HFF-Myc (cell line): ENCODE data around the gene PYGO2.

Experiments
- DNase-seq: peaks from one replicate; pipeline ENCODE4 v3.0.0-alpha.2; 2011; ENCODE audit warnings: low read depth; ENCODE audit errors: extremely low read depth
- H3K4me3 ChIP-seq: replicated peaks from 2 replicates; pipeline ENCODE4 v1.5.1; 2011; ENCODE audit warnings: low read depth, mild to moderate bottlenecking, control low read depth, low read length
- CTCF ChIP-seq: IDR thresholded peaks from 2 replicates; pipeline ENCODE4 v1.5.1; 2012; ENCODE audit warnings: mild to moderate bottlenecking, low read depth, low read length, control low read depth; ENCODE audit errors: missing control alignments

Gene PYGO2

GRCh38 chr1:154960446-154961136, 991 bp downstream of the PYGO2 start:
- DNase-seq = no peak
- no peak for TF ChIP-seq CTCF
- peak overlapping the region; percentile 64 for H3K4me3 ChIP-seq

DNA sequence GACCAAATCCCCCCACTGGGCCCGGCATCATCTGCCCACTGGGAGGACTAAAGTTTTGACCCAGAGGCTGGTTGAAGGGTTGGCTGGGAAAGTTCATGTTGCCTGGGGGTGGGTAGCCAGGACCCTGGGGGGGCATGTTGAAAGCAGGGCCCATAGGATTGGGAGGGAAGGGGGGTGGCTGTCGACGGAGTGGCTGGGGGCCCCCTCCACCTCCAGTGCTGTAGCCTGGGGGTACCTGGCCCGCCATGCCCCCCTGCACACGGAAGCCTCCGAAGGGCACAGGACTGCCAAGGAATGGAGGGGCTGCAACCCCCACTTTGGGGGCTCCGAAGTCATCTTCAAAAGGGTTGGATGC, 2.2 kb downstream of the PYGO2 start:
- TF ChIP-seq CTCF = no peak
- no peak overlapping the region for H3K4me3 ChIP-seq
- DNase-seq = no peak

GRCh38 chr1:154958681-154959425, 2.7 kb downstream of the PYGO2 start:
- no peak overlapping the region for H3K4me3 ChIP-seq
- TF ChIP-seq CTCF = no peak
- no peak for DNase-seq

- H3K4me3 ChIP-seq = no peak overlapping the region
- TF ChIP-seq CTCF = no peak
- no peak for DNase-seq
These were observed 3.5 kb downstream of the PYGO2 start for GRCh38 chr1:154958036-154958435.

DNA sequence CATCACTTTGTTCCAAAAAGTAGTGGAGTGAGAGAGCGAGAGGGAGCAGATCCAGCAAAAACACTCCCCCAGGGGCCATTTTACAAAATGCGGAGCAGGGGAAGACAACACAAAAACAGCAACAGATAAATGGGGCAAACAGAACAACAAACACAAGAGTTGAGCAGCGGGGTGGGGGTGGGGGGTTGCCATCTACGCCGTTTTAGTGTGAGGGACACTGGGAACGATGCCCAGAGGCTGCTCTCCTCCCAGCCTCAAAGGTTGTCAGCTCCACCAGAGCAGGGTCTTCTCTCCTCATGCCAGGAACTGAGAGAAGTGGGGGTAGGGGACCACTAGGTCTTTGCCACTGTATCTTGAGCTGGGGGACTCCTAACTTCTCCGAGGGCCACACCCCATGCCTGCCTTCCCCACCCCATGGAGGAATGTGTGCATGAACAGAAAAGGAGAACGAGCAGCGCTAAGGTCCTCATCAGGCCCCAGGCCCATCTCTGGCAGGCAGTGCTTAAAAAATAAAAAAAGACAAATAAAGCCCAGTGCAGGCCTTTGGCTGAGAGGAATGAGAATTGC, 4.4 kb downstream of the PYGO2 start:
- DNase-seq = no peak
- TF ChIP-seq CTCF = no peak
- no peak overlapping the region for H3K4me3 ChIP-seq

GRCh38 chr1:154956544-154956941, 5.0 kb downstream of the PYGO2 start:
- DNase-seq = no peak
- peak overlapping the region; percentile 54 for H3K4me3 ChIP-seq
- TF ChIP-seq CTCF = no peak
